ENCODE data around the gene OR1K1. TPM values are rescaled to one million over a fixed set of nuclear protein-coding genes. Genes with fewer than 3 reads are reported as not detected.
A peak's percentile ranks its signal among the peaks of the same experiment; 100 is the strongest.
"Not testable (repeated sequence)": the region's sequence is repeated elsewhere in the genome, so short reads cannot be mapped to it uniquely, and the experiment has no call there.

The OR1K1 gene
- polyA plus RNA-seq, 2 donors: not detected

DNA sequence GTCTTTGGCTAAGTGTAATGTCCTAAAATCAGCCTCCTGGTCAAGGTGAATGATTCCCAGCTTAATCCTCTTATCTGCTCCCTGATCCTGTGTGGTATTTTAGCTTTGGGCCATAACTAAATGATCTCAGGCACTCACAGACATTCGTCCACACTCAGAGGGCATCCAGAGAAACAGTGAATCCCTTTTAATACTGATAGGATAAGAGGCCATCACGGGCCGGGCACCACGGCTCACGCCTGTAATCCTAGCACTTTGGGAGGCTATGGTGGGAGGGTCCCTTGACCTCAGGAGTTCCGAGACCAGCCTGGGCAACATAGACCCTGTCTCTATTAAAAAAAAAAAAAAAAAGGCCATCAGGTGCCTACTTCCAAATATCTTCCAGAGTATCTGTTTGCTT, 22.1 kb downstream of the OR1K1 start:
- H3K27ac ChIP-seq (ENCODE audit: low read depth in 2 of 2, low read length in 1 of 2): no peak overlapping the region
- no peak overlapping the region for H3K4me3 ChIP-seq (ENCODE audit: low read depth in 1 of 2, low read length in 2 of 2)
- no peaks in the 10 kb centered on the region for H3K9me3 ChIP-seq (ENCODE audit: control insufficient read depth in 2 of 2, insufficient read depth in 1 of 2, low read depth in 1 of 2, low read length in 1 of 2)
- no peaks in the 10 kb centered on the region for H3K4me1 ChIP-seq (ENCODE audit: control insufficient read depth in 2 of 2, insufficient read depth in 2 of 2, low read length in 1 of 2)
- WGBS, 2 donors: 88 to 91% methylated on average over 6 of the region's 6 CpGs
- no peaks in the 10 kb centered on the region for H3K27me3 ChIP-seq (ENCODE audit: control insufficient read depth in 1 of 2, insufficient read depth in 2 of 2, low read length in 2 of 2)
- H3K36me3 ChIP-seq (ENCODE audit: control insufficient read depth in 2 of 2, insufficient read depth in 2 of 2, low read length in 1 of 2): peaks cover 7 to 20% of the 10 kb centered on the region in 2 donors

DNA sequence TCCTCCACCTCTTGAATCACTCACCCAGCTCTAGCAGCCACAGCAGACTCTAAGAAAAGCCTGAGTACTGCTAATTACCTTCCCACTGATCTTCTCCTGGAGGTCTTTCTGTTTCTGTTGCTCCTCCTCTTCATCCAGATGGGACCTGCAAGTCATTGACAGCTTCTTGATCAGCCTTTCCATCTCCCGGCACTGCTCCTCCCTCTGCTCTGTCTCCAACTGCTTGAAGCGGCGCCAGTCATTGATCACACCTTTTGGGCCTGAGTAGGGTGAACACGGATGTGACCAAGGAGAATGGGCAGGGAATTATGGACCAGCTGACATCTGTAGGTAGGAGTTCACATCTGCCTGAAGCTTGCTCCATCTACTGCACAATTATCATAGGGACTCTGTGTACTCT, 23.0 kb downstream of the OR1K1 start:
- Histone ChIP-seq H3K4me3 (ENCODE audit: low read depth in 1 of 2, low read length in 2 of 2) (no peak overlapping the region), H3K27me3 (ENCODE audit: control insufficient read depth in 1 of 2, insufficient read depth in 2 of 2, low read length in 2 of 2) (no peaks in the 10 kb centered on the region), H3K4me1 (ENCODE audit: control insufficient read depth in 2 of 2, insufficient read depth in 2 of 2, low read length in 1 of 2) (peaks cover 0 to 2% of the 10 kb centered on the region in 2 donors), H3K9me3 (ENCODE audit: control insufficient read depth in 2 of 2, insufficient read depth in 1 of 2, low read depth in 1 of 2, low read length in 1 of 2) (no peaks in the 10 kb centered on the region), H3K27ac (ENCODE audit: low read depth in 2 of 2, low read length in 1 of 2) (no peak overlapping the region), H3K36me3 (ENCODE audit: control insufficient read depth in 2 of 2, insufficient read depth in 2 of 2, low read length in 1 of 2) (peaks cover 7 to 20% of the 10 kb centered on the region in 2 donors)
- WGBS, 2 donors: 88 to 92% methylated on average over 4 of the region's 4 CpGs

- Histone ChIP-seq H3K36me3 (ENCODE audit: control insufficient read depth in 2 of 2, insufficient read depth in 2 of 2, low read length in 1 of 2) (peaks cover 1 to 9% of the 10 kb centered on the region in 2 donors), H3K27ac (ENCODE audit: low read depth in 2 of 2, low read length in 1 of 2) (peak overlapping the region; percentile 98 to 99), H3K4me1 (ENCODE audit: control insufficient read depth in 2 of 2, insufficient read depth in 2 of 2, low read length in 1 of 2) (peaks cover 0 to 2% of the 10 kb centered on the region in 2 donors), H3K27me3 (ENCODE audit: control insufficient read depth in 1 of 2, insufficient read depth in 2 of 2, low read length in 2 of 2) (no peaks in the 10 kb centered on the region), H3K4me3 (ENCODE audit: low read depth in 1 of 2, low read length in 2 of 2) (peak overlapping the region; percentile 66 to 92), H3K9me3 (ENCODE audit: control insufficient read depth in 2 of 2, insufficient read depth in 1 of 2, low read depth in 1 of 2, low read length in 1 of 2) (no peaks in the 10 kb centered on the region)
- 0 to 1% methylated on average over 8 of the region's 8 CpGs for WGBS, 2 donors
Measured at GRCh38 chr9:122827761-122828093, 27.8 kb downstream of the OR1K1 start.

- not testable (repeated sequence) for H3K9me3 ChIP-seq (ENCODE audit: control insufficient read depth in 2 of 2, insufficient read depth in 1 of 2, low read depth in 1 of 2, low read length in 1 of 2); H3K27me3 ChIP-seq (ENCODE audit: control insufficient read depth in 1 of 2, insufficient read depth in 2 of 2, low read length in 2 of 2); H3K36me3 ChIP-seq (ENCODE audit: control insufficient read depth in 2 of 2, insufficient read depth in 2 of 2, low read length in 1 of 2); H3K4me1 ChIP-seq (ENCODE audit: control insufficient read depth in 2 of 2, insufficient read depth in 2 of 2, low read length in 1 of 2)
- WGBS, 2 donors: 70 to 72% methylated on average over 18 of the region's 18 CpGs
- Histone ChIP-seq H3K27ac (ENCODE audit: low read depth in 2 of 2, low read length in 1 of 2) (peak overlapping the region; percentile 68 to 81), H3K4me3 (ENCODE audit: low read depth in 1 of 2, low read length in 2 of 2) (peak overlapping the region; percentile 66 to 92)
Measured at GRCh38 chr9:122828965-122829284, 29.0 kb downstream of the OR1K1 start.

GRCh38 chr9:122832194-122832593, 32.3 kb downstream of the OR1K1 start:
- H3K27ac ChIP-seq (ENCODE audit: low read depth in 2 of 2, low read length in 1 of 2): no peak overlapping the region
- no peak overlapping the region for H3K4me3 ChIP-seq (ENCODE audit: low read depth in 1 of 2, low read length in 2 of 2)
- no peaks in the 10 kb centered on the region for H3K9me3 ChIP-seq (ENCODE audit: control insufficient read depth in 2 of 2, insufficient read depth in 1 of 2, low read depth in 1 of 2, low read length in 1 of 2)
- no peaks in the 10 kb centered on the region for H3K27me3 ChIP-seq (ENCODE audit: control insufficient read depth in 1 of 2, insufficient read depth in 2 of 2, low read length in 2 of 2)
- H3K36me3 ChIP-seq (ENCODE audit: control insufficient read depth in 2 of 2, insufficient read depth in 2 of 2, low read length in 1 of 2): no peaks in the 10 kb centered on the region
- H3K4me1 ChIP-seq (ENCODE audit: control insufficient read depth in 2 of 2, insufficient read depth in 2 of 2, low read length in 1 of 2): peaks cover 0 to 1% of the 10 kb centered on the region in 2 donors
- 81 to 88% methylated on average over 3 of the region's 3 CpGs for WGBS, 2 donors

- WGBS, 2 donors: 50 to 54% methylated on average over 4 of the region's 4 CpGs
- Histone ChIP-seq H3K4me1 (ENCODE audit: control insufficient read depth in 2 of 2, insufficient read depth in 2 of 2, low read length in 1 of 2) (no peaks in the 10 kb centered on the region), H3K36me3 (ENCODE audit: control insufficient read depth in 2 of 2, insufficient read depth in 2 of 2, low read length in 1 of 2) (no peaks in the 10 kb centered on the region), H3K27ac (ENCODE audit: low read depth in 2 of 2, low read length in 1 of 2) (no peak overlapping the region), H3K4me3 (ENCODE audit: low read depth in 1 of 2, low read length in 2 of 2) (no peak overlapping the region), H3K27me3 (ENCODE audit: control insufficient read depth in 1 of 2, insufficient read depth in 2 of 2, low read length in 2 of 2) (no peaks in the 10 kb centered on the region), H3K9me3 (ENCODE audit: control insufficient read depth in 2 of 2, insufficient read depth in 1 of 2, low read depth in 1 of 2, low read length in 1 of 2) (no peaks in the 10 kb centered on the region)
Measured at GRCh38 chr9:122835313-122835731, 35.4 kb downstream of the OR1K1 start.

- H3K27me3 ChIP-seq (ENCODE audit: control insufficient read depth in 1 of 2, insufficient read depth in 2 of 2, low read length in 2 of 2): no peaks in the 10 kb centered on the region
- no peaks in the 10 kb centered on the region for H3K9me3 ChIP-seq (ENCODE audit: control insufficient read depth in 2 of 2, insufficient read depth in 1 of 2, low read depth in 1 of 2, low read length in 1 of 2)
- H3K4me1 ChIP-seq (ENCODE audit: control insufficient read depth in 2 of 2, insufficient read depth in 2 of 2, low read length in 1 of 2): no peaks in the 10 kb centered on the region
- WGBS, 2 donors: 94 to 96% methylated on average over 14 of the region's 14 CpGs
- H3K4me3 ChIP-seq (ENCODE audit: low read depth in 1 of 2, low read length in 2 of 2): no peak overlapping the region
- H3K27ac ChIP-seq (ENCODE audit: low read depth in 2 of 2, low read length in 1 of 2): no peak overlapping the region
- no peaks in the 10 kb centered on the region for H3K36me3 ChIP-seq (ENCODE audit: control insufficient read depth in 2 of 2, insufficient read depth in 2 of 2, low read length in 1 of 2)
Measured at GRCh38 chr9:122837266-122837850, 37.4 kb downstream of the OR1K1 start.

- not testable (repeated sequence) for H3K36me3 ChIP-seq (ENCODE audit: control insufficient read depth in 2 of 2, insufficient read depth in 2 of 2, low read length in 1 of 2); H3K27me3 ChIP-seq (ENCODE audit: control insufficient read depth in 1 of 2, insufficient read depth in 2 of 2, low read length in 2 of 2); H3K4me3 ChIP-seq (ENCODE audit: low read depth in 1 of 2, low read length in 2 of 2); H3K27ac ChIP-seq (ENCODE audit: low read depth in 2 of 2, low read length in 1 of 2); H3K4me1 ChIP-seq (ENCODE audit: control insufficient read depth in 2 of 2, insufficient read depth in 2 of 2, low read length in 1 of 2); H3K9me3 ChIP-seq (ENCODE audit: control insufficient read depth in 2 of 2, insufficient read depth in 1 of 2, low read depth in 1 of 2, low read length in 1 of 2)
- WGBS, 2 donors: 68 to 82% methylated on average over 3 of the region's 3 CpGs
Measured at GRCh38 chr9:122838441-122838840, 38.5 kb downstream of the OR1K1 start.

GRCh38 chr9:122841501-122841900, 41.6 kb downstream of the OR1K1 start:
- Histone ChIP-seq H3K27ac (ENCODE audit: low read depth in 2 of 2, low read length in 1 of 2) (no peak overlapping the region), H3K27me3 (ENCODE audit: control insufficient read depth in 1 of 2, insufficient read depth in 2 of 2, low read length in 2 of 2) (no peaks in the 10 kb centered on the region), H3K9me3 (ENCODE audit: control insufficient read depth in 2 of 2, insufficient read depth in 1 of 2, low read depth in 1 of 2, low read length in 1 of 2) (no peaks in the 10 kb centered on the region), H3K36me3 (ENCODE audit: control insufficient read depth in 2 of 2, insufficient read depth in 2 of 2, low read length in 1 of 2) (no peaks in the 10 kb centered on the region), H3K4me3 (ENCODE audit: low read depth in 1 of 2, low read length in 2 of 2) (no peak overlapping the region), H3K4me1 (ENCODE audit: control insufficient read depth in 2 of 2, insufficient read depth in 2 of 2, low read length in 1 of 2) (no peaks in the 10 kb centered on the region)
- 72 to 76% methylated on average over 4 of the region's 4 CpGs for WGBS, 2 donors

DNA sequence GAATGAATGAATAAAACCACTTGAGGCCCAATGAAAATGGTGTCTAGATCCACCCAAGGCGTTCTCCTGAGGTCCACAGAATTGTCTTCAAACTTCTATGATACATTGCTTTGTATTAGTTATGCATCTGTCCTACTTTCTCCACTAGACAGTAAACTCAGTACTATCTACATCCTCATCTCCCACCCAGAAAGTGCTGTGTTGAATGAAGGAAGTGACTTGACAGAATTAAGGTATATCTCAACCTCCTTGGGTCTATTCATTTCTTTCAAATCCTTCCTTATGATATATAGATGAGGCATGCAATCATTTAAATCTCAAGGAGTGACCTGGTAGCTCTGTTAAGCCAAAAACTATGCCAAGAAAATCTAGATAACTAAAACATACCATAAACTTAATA, 44.2 kb downstream of the OR1K1 start:
- no peaks in the 10 kb centered on the region for H3K36me3 ChIP-seq (ENCODE audit: control insufficient read depth in 2 of 2, insufficient read depth in 2 of 2, low read length in 1 of 2)
- 94 to 96% methylated on average over 1 of the region's 1 CpG for WGBS, 2 donors
- no peaks in the 10 kb centered on the region for H3K4me1 ChIP-seq (ENCODE audit: control insufficient read depth in 2 of 2, insufficient read depth in 2 of 2, low read length in 1 of 2)
- H3K4me3 ChIP-seq (ENCODE audit: low read depth in 1 of 2, low read length in 2 of 2): no peak overlapping the region
- no peaks in the 10 kb centered on the region for H3K9me3 ChIP-seq (ENCODE audit: control insufficient read depth in 2 of 2, insufficient read depth in 1 of 2, low read depth in 1 of 2, low read length in 1 of 2)
- no peak overlapping the region for H3K27ac ChIP-seq (ENCODE audit: low read depth in 2 of 2, low read length in 1 of 2)
- H3K27me3 ChIP-seq (ENCODE audit: control insufficient read depth in 1 of 2, insufficient read depth in 2 of 2, low read length in 2 of 2): no peaks in the 10 kb centered on the region
